GM12891 (cell line): ENCODE data around the gene PSMD14.

Experiments
- POLR2A ChIP-seq: IDR thresholded peaks from 2 replicates; pipeline ENCODE4 v1.6.1; 2011; ENCODE audit warnings: low read depth, low read length, control low read depth
- POLR2AphosphoS5 ChIP-seq: IDR thresholded peaks from 2 replicates; pipeline ENCODE4 v1.6.1; 2011; ENCODE audit warnings: low read depth, low read length, control low read depth
- TAF1 ChIP-seq: IDR thresholded peaks from 2 replicates; pipeline ENCODE4 v1.6.1; 2011; ENCODE audit warnings: low read depth, low read length, control low read depth

DNA sequence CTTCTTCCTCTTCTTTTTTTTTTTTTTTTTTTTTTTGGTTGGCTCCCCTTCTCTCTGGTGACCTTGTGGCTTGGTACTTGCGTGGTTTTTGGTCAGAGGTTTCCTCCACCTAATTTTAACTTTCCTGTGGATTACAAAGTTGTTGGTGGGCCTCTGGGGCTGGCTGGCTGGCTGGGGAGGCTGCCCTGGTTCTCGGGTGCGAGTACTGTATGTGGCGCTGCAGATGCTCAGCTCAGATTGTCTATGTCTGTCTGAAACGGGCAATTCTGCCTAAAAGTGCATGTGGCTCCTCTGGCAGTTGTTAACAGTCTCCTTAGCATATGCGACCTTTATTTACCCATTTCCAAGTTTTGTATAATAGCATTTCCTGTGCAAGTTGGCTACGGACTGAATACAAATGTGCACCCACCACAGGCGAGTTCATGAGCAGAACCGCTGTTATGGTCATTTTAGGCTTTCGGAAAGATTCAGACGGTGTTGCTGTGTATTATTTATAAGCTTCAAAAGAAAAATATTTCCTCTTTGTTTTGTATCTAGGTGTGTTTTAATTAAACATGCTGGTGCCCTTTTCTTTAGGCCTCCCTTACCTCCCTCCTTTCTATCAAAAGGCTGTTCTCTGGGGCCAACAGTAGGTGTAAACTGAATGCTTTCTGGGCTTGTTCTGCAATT, 112.3 kb downstream of the PSMD14 start:
- TF ChIP-seq POLR2AphosphoS5, result no peak
- TF ChIP-seq POLR2A, result no peak
- TF ChIP-seq TAF1, result no peak
